Body of pancreas (tissue), 4 donors: ENCODE results near the gene DRC3.

Experiments
- POLR2A ChIP-seq, 3 donors: fragments of 450-650 bp; IDR thresholded peaks; one replicate each; pipeline ENCODE4 v1.6.1; 2016; ENCODE audit warnings: antibody characterized with exemption in 3 of 3, mild to moderate bottlenecking in 2 of 3
- TF ChIP-seq, protein P1 (sequence below), 7 experiments: fragments of 450-650 bp in 4 of 7; fragments of 200-600 bp in 3 of 7; sonication (generic) in 3 of 7; IDR thresholded peaks; one replicate each; pipeline ENCODE4 v1.5.1; 2016 to 2019; ENCODE audit warnings: antibody characterized with exemption in 7 of 7

DNA sequence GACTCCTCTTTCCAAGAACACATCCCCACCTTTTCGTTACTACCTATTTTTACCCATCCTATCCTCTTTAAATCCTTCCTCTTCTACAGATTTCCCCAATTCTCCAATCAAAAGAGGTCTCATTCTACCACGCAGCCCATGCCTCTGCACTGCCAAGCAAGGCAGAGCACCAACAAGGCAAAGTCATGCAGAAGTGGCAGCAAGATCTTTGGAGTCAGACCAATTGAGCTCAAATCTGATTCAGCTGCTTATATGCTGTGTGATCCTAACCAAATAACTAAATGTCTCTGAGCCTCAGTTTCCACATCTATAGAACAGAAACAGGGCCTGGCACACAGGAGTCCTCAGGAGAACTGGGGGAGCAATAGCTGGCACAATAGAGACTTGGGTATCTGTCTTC is 41.5 kb upstream of the DRC3 start:
- TF ChIP-seq, protein P1, sequence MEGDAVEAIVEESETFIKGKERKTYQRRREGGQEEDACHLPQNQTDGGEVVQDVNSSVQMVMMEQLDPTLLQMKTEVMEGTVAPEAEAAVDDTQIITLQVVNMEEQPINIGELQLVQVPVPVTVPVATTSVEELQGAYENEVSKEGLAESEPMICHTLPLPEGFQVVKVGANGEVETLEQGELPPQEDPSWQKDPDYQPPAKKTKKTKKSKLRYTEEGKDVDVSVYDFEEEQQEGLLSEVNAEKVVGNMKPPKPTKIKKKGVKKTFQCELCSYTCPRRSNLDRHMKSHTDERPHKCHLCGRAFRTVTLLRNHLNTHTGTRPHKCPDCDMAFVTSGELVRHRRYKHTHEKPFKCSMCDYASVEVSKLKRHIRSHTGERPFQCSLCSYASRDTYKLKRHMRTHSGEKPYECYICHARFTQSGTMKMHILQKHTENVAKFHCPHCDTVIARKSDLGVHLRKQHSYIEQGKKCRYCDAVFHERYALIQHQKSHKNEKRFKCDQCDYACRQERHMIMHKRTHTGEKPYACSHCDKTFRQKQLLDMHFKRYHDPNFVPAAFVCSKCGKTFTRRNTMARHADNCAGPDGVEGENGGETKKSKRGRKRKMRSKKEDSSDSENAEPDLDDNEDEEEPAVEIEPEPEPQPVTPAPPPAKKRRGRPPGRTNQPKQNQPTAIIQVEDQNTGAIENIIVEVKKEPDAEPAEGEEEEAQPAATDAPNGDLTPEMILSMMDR (IDR thresholded peaks at IDR 0.05) = no peak
- no peak for TF ChIP-seq POLR2A (IDR thresholded peaks at IDR 0.05)
